Stimulated activated CD4-positive, alpha-beta T cell treated with anti-CD3 and anti-CD28 coated beads, TNF-alpha, amount 100 ng/mL, for 1 hour (primary cell): ENCODE results near the gene TRAPPC12.

Experiments used
- DNase-seq, 3 donors: peaks; one replicate each; pipeline ENCODE4 v3.0.0-alpha.2; 2020; ENCODE audit warnings: low read depth in 3 of 3, low spot score in 1 of 3

TRAPPC12 gene

GRCh38 chr2:3465844-3466481, 86.5 kb downstream of the TRAPPC12 start:
- no peak for DNase-seq

DNA sequence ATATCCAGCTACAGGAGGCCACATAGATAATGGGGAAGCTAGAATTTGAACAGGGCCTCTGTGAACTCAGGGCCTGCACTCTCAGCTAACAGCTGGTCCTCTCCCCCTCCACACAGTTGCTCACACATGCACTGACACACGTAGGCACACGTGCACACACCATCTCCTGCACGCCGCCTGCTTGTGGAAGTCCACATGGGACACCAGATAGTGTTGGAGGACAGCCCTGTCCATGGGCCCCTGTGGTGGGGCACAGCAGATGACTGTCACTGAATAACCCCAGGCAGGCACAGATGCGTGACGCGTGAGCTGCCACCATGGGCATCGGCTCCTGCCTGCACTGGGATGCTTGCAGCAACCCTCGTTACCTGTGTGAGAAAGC, 87.0 kb downstream of the TRAPPC12 start:
- DNase-seq = no peak

DNA sequence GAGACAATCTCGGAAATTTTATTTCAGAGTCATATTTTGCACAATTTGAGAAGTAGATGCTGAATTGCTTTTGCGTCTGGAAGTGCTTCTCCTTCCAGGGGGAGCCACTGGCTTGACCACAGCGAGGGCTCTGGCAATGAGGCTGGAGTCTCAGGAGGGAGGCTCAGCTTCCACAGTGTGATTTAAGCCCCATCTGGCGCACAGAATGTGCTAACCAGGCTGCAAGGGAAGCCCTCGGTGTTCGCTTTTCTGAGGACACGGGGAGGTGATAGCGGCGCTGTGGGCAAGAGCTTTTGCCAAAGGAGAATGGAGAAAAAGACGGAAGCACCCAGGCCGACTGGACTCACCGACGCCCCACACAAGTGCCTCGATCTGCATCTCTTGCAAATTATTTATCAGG, 87.5 kb downstream of the TRAPPC12 start:
- no peak for DNase-seq

DNA sequence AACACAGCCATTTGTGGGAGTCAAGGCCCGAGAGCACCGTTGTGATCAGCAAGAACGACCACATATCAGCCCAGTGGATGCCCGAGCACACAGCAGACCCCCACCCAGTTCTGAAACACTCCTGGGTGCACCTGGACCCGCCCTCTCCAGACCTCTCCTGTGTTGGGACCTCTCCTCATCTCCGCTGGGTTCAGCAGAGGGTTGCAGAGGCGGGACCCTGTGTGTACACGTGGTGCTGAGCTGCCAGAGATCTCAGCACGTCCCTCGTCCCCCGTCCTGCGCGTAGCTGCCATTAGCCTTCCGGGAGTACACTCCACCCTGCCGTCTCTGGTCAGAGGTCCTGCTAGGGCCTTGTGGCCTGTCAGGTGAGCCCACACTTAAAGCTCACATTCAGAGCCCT, 88.2 kb downstream of the TRAPPC12 start:
- no peak for DNase-seq

DNA sequence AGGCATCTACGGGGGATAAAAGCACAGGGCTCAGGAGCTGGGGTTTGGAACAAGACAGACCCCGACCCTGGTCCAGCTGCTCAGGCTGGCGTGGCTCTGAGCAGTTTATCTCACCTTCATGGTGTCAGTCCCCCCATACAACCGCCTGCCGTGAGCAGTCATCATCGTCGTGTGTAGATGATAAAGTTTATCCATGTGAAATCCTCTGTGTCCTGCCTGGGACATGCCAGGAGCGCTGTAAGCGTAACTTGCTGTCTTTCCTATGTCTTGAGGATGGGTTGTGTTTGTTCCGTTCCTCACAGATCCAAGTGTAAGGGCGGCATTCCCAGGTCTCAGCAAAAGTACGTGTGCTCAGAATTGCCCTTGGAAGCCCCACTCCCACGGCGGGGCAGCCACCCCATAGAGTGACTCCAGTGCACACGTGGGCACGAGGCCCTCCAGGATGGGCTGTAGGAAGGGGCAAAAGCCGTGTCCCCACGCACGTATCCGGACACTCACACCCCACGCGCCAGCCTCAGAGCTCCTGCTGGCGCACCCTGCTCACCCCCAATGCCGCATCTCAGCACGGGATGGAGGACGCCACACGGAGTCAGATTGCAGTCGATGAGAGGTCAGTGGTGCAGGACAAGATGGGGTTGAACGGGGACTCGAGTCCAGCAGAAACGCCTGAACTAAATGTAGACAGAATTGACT, 88.9 kb downstream of the TRAPPC12 start:
- no peak for DNase-seq

- DNase-seq = no peak
These were observed 90.0 kb downstream of the TRAPPC12 start for GRCh38 chr2:3469486-3469885.

GRCh38 chr2:3470166-3470651, 90.7 kb downstream of the TRAPPC12 start:
- no peak for DNase-seq

- DNase-seq = no peak
These were observed 91.6 kb downstream of the TRAPPC12 start for GRCh38 chr2:3470856-3471737.

- DNase-seq = no peak
These were observed 92.8 kb downstream of the TRAPPC12 start for GRCh38 chr2:3472296-3472695.

DNA sequence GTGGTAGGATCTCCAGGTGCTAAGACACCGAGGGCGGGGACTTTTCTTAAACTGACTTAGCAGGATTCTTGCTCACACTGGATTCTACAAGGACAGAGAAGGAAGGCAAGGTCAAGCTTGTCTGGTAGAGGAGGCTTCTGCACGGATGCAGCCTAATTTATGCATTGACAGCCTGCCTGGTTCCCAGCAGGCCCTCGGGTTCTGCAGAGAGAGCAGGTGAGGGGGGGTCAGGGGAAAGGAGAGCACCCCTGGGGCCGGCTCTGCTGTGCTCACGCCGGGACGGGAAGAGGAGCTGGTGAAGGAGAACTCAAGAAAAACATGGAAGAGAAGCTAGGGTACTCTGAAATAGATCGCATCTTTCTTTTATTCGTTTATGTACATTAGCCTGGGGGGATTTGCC, 93.5 kb downstream of the TRAPPC12 start:
- no peak for DNase-seq

DNA sequence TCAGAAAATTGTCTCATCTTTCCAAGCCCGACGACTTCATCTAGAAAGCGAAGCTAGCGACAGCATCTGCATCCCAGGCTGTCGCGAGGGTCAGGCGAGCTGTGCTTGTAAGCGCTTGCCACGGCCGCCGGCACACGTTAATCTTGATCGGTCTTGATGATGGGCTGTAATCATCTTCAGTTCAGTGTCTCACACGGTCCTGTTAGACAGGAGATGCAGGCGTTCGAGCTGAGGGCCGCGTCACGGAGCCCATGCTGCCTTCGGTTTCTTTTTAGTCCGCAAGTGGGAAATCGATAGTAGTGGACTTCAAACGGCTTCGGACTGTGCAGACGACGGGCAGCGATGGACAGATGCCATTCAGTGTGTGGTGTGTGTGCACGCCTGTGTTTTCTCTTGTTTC, 96.3 kb downstream of the TRAPPC12 start:
- DNase-seq = no peak

- no peak for DNase-seq
These were observed 97.0 kb downstream of the TRAPPC12 start for GRCh38 chr2:3476321-3476984.

GRCh38 chr2:3476985-3477327, 97.5 kb downstream of the TRAPPC12 start:
- no peak for DNase-seq

DNA sequence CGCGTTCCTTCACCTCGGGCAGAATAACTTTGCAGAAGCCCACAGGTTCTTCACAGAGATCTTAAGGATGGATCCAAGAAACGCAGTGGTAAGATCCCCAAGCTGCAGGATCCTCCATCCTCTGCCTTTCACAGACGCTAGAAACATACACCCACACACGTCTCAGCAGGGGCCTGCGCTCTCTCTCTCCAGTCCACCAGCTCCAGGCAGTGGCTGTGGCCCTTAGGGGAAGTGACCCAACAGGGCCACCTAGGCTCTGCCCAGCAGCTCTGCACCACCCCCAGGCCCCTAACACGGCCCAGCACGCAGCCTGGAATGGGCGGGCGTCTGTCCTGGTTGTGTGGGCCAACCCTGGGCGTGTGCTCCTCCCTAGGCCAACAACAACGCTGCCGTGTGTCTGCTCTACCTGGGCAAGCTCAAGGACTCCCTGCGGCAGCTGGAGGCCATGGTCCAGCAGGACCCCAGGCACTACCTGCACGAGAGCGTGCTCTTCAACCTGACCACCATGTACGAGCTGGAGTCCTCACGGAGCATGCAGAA, 99.4 kb downstream of the TRAPPC12 start:
- no peak for DNase-seq

DNA sequence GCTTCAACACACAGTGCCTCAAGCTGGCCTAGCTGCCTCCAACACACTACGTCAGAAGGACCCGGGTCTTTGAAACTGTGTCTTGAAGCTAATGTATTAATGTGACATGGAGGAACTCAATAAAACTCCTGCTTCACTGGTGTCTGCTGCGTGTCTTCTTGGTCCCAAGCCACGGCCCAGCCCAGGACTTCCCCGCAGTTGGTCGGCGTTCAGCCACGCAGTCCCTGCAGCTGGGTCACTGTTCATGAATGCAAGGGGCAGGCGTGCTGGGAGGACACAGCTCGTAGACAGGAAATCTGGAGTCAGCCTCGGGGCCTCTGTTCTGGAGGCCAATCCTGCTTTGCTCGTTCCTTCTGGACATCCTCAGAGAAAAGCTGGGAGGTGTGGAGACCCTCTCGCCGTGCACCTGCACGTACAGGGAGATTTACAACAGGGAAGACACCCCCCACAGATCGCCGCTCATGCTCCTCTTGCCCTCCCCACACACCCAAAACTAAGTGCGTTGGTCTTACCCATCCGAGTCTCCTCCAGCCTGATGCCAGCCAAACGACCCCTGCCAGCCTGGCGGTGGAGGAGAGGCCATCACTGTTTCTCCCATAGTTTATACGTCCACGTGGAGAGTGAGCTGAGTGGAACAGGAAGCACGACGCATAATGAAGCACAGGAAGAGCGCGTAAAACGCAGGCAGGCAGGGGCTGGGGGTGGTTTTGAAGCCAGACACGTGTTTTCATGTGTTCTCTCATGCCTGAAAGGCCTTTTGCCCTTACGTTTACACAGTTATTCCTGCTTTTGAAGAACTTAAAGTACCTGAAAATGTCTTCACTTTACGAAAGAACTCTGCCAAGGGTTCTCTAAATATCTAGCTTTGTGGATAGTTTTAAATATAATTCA, 100.2 kb downstream of the TRAPPC12 start:
- no peak for DNase-seq

DNA sequence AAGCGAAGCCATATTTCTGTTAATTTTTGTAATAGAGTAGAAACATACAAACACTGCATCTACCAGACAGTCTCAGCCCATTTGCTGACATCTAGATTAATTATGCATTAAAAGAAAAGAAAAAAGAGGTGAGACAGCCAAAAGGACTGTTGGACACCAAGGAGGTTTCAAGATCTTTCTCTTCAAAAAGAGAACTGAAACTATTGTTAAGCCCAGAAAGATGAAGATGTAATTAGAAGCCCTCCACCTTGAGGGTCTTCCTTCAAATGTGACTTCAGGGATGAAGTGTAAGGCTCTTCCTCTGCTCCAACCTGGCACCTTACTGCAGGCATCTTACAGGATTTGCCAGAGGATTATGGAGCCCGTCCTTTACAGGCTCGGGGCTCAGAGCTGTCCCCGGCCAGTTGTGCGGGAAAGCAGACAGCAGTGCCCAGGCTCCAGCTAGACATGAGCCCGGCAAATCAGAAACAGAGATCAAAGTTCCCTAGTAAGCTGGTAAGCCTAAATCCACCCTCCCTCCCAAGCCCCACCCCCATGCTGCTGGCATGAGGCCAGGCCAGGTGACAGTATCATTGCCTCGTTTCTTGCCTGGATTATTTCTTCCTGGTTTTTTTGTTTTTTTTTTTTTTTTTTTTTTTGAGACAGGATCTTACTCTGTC, 101.0 kb downstream of the TRAPPC12 start:
- DNase-seq = no peak

DNA sequence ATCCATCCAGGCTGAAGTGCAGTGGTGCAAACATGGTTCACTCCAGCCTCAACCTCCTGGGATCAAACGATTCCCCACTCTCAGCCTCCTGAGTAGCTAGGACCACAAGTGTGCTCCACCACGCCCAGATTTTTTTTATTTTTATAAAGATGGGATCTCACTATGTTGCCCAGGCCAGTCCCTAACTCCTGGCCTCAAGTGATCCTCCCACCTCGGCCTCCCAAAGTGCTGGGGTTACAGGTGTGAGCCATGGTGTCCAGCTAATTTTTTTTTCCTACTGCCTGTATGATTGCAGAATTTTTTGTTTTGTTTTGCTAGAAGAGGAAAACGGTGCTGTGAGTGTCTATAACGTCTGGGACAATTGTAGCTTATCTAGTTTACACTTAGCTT, 101.5 kb downstream of the TRAPPC12 start:
- DNase-seq = no peak

GRCh38 chr2:3481736-3482362, 102.4 kb downstream of the TRAPPC12 start:
- DNase-seq = no peak

DNA sequence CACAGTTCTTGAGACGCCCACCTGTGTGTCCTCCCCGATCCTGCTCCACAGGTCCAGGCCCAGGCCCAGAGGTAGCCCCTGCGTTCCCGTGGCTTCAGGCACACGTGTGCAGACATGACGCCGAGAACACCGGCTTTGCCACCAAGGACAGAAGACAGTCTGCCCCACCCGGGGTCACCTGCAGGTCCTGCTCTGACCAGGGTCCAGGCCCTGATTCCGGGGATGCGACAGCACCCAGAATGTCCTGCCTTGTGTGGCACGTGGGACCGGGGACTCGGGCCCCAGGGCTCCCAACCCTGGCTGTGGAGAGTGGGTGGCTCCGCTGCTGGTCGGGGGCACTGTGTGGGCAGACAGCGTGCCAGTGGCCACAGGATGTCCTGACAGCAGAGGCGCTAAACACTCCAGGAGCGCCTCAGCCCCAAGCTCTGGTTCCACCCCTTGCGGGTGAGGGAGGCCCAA, 102.9 kb downstream of the TRAPPC12 start:
- no peak for DNase-seq
